ENCODE data around the gene GRIA3.
"Not testable (repeated sequence)": the region's sequence is repeated elsewhere in the genome, so short reads cannot be mapped to it uniquely, and the experiment has no call there.

Gene GRIA3

GRCh38 chrX:123272630-123273029 lies 88.6 kb downstream of the GRIA3 start:
- DNase-seq (ENCODE audit: low read depth in 1 of 2, low spot score in 1 of 2) = no peak

- no peak for DNase-seq (ENCODE audit: low read depth in 1 of 2, low spot score in 1 of 2)
Observed at GRCh38 chrX:123274796-123275195, 90.7 kb downstream of the GRIA3 start.

GRCh38 chrX:123277347-123277746 lies 93.3 kb downstream of the GRIA3 start:
- no peak for DNase-seq (ENCODE audit: low read depth in 1 of 2, low spot score in 1 of 2)

- no peak for DNase-seq (ENCODE audit: low read depth in 1 of 2, low spot score in 1 of 2)
Observed at GRCh38 chrX:123277821-123278220, 93.7 kb downstream of the GRIA3 start.

GRCh38 chrX:123282241-123282640 lies 98.2 kb downstream of the GRIA3 start:
- no peak for DNase-seq (ENCODE audit: low read depth in 1 of 2, low spot score in 1 of 2)

GRCh38 chrX:123283407-123283806 lies 99.3 kb downstream of the GRIA3 start:
- not testable (repeated sequence) for DNase-seq (ENCODE audit: low read depth in 1 of 2, low spot score in 1 of 2)

DNA sequence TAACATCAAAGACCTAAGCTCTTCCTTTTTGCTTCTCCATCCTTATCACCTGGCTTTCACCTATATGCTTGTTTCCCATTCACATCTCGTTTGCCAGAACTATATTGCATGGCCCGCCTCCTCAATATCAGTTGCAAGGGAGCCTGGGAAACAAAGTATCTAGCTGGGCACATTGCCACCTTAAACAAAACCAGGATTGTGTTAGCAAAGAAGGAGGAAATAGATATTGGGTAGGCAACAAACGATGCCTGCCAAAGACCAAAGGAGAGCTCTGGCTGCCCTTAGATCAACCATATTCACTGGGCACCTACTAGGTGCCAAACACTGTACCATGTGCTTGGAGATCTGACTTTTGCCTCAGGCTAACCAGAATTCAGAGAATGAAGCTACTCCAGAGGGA lies 107.5 kb downstream of the GRIA3 start:
- DNase-seq (ENCODE audit: low read depth in 1 of 2, low spot score in 1 of 2) = no peak

GRCh38 chrX:123298026-123298425 lies 113.9 kb downstream of the GRIA3 start:
- DNase-seq (ENCODE audit: low read depth in 1 of 2, low spot score in 1 of 2) = no peak

DNA sequence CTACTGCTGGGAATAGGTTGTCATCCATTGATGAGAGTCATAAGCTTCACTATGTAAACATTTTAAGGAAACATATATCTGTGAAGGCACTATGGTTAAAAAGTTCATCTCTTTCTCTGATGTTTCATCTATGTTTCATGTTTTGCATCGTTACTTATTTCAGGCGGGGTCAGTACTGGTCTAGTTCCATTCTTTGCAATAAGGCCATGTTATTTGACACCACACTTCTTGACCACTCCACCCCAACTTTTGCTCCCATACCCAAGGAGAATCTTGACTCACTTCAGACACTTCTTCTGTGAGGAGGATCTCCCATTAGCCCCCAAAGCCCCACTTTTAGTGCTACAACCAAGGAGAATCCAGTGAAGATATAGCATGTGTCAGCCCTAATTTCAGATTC lies 119.4 kb downstream of the GRIA3 start:
- no peak for DNase-seq (ENCODE audit: low read depth in 1 of 2, low spot score in 1 of 2)

- DNase-seq (ENCODE audit: low read depth in 1 of 2, low spot score in 1 of 2) = no peak
Observed at GRCh38 chrX:123308658-123309057, 124.6 kb downstream of the GRIA3 start.

GRCh38 chrX:123310112-123310511 lies 126.0 kb downstream of the GRIA3 start:
- no peak for DNase-seq (ENCODE audit: low read depth in 1 of 2, low spot score in 1 of 2)

GRCh38 chrX:123311486-123311885 lies 127.4 kb downstream of the GRIA3 start:
- no peak for DNase-seq (ENCODE audit: low read depth in 1 of 2, low spot score in 1 of 2)

- no peak for DNase-seq (ENCODE audit: low read depth in 1 of 2, low spot score in 1 of 2)
Observed at GRCh38 chrX:123313486-123313885, 129.4 kb downstream of the GRIA3 start.

DNA sequence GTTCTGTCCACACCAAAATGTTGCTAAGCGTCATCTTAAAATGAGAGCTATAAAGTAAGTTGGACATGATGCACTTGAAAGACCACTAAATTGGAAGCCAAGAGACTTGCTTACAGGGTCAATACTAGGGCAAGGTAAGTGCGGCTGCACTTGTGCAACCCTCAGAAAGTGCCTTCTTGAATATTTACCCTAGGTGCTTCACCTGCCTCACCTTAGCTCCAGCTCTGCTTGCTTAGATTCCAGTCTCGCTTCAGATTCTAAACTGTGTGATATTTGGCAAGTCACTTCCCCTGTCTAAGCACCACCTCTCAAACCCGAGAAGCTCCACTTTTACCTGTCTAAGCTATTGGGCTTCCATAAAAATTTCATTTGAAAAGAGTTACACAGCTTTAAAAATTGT lies 136.5 kb downstream of the GRIA3 start:
- no peak for DNase-seq (ENCODE audit: low read depth in 1 of 2, low spot score in 1 of 2)

GRCh38 chrX:123322536-123322935 lies 138.5 kb downstream of the GRIA3 start:
- no peak for DNase-seq (ENCODE audit: low read depth in 1 of 2, low spot score in 1 of 2)

GRCh38 chrX:123324625-123325024 lies 140.5 kb downstream of the GRIA3 start:
- DNase-seq (ENCODE audit: low read depth in 1 of 2, low spot score in 1 of 2) = no peak

- no peak for DNase-seq (ENCODE audit: low read depth in 1 of 2, low spot score in 1 of 2)
Observed at GRCh38 chrX:123330229-123330942, 146.3 kb downstream of the GRIA3 start.

GRCh38 chrX:123331349-123331748 lies 147.3 kb downstream of the GRIA3 start:
- DNase-seq (ENCODE audit: low read depth in 1 of 2, low spot score in 1 of 2) = no peak

DNA sequence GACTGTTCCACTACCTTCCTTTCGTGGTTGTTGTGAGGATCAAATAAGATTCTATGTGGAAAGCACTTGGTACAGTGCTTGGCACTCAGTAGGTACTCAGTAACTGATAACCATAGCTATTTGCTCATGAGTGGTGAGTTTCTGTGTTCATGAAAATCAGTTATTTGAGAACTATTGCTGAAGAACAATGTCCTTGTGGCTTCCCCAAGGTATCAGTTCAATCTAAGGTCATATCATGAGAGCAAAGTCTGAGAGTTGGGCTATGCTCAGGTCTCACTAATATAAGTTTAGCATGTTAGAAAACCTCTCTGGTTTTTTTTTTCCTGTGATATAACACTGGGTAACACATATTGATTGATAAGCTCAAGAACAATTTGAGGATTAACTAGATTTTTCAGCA lies 147.8 kb downstream of the GRIA3 start:
- DNase-seq (ENCODE audit: low read depth in 1 of 2, low spot score in 1 of 2) = no peak

DNA sequence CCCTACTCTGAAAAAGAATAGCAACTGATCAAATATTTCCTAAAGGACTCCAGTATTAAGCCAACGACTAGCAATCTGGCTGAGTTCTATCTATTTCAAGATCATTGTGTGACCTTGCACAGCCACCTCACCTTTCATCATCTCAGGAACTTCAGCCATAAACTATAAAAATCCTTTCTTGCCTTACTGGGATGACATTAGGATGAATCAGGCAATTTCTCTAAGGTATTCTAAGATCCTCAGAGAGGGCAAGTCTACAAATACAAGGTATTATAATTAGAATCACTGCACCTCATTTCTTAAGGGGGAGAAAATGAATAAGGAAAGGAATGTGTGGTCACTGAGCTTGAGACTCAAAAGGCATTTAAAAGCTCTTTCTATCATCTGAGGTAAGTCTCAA lies 152.6 kb downstream of the GRIA3 start:
- no peak for DNase-seq (ENCODE audit: low read depth in 1 of 2, low spot score in 1 of 2)

- DNase-seq (ENCODE audit: low read depth in 1 of 2, low spot score in 1 of 2) = no peak
Observed at GRCh38 chrX:123337886-123338639, 154.0 kb downstream of the GRIA3 start.

DNA sequence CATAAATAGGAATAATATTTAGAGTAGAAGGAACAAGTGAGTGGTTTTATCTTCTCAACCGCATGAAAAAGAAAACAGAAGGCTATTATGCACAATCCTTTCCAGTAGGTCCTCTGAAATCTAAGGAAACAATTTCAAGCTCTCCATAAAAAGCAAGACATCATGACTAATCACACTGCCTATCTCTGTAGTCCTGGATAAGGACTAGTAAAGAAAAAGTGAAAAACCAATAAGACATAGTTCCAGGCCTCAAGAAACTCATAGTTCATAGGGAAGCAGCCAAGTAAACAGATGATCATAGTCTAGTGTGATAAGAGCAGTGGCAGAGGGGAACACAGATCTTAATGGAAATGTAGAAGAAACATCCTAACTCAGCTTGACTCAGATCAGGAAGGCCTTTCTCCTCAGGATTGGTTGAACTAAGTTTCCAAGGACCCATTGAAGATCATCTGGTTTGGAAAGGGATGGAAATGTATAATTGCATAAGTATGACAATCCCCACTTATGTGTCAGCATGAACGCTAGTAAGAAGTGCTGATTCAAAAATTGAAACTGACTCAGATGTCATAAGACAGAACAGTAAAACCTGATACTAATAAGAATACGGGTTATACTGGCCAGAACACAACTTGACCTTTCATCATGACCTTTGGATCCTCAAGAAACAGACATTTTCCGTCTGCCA lies 155.3 kb downstream of the GRIA3 start:
- no peak for DNase-seq (ENCODE audit: low read depth in 1 of 2, low spot score in 1 of 2)

Measured in activated T-helper 1 cell treated with anti-CD3 and anti-CD28 coated beads, Interleukin-2, amount 50 U/mL, for 16 hours (primary cell).